ENCODE results near the gene SYCP2L. TPM values are rescaled to one million over a fixed set of nuclear protein-coding genes. Genes with fewer than 3 reads are reported as not detected.
"Not testable (repeated sequence)": the region's sequence is repeated elsewhere in the genome, so short reads cannot be mapped to it uniquely, and the experiment has no call there.

Gene SYCP2L
- polyA plus RNA-seq, 1 donor = 7.9 TPM

- DNase-seq = no peak
Observed at GRCh38 chr6:10877871-10878270, 9.0 kb upstream of the SYCP2L start.

- DNase-seq = no peak
Observed at GRCh38 chr6:10880366-10880765, 6.5 kb upstream of the SYCP2L start.

- DNase-seq = not testable (repeated sequence)
Observed at GRCh38 chr6:10882253-10882630, 4.6 kb upstream of the SYCP2L start.

GRCh38 chr6:10882657-10883171 lies 4.1 kb upstream of the SYCP2L start:
- DNase-seq = peak; percentile 21

GRCh38 chr6:10883312-10884244 lies 3.3 kb upstream of the SYCP2L start:
- DNase-seq = peak; percentile 17

GRCh38 chr6:10884245-10884972 lies 2.4 kb upstream of the SYCP2L start:
- peak; percentile 15 for DNase-seq

- DNase-seq = not testable (repeated sequence)
Observed at GRCh38 chr6:10886365-10886690, 524 bp upstream of the SYCP2L start.

GRCh38 chr6:10890151-10890550 lies 3.3 kb downstream of the SYCP2L start:
- DNase-seq = no peak

GRCh38 chr6:10891960-10892359 lies 5.1 kb downstream of the SYCP2L start:
- no peak for DNase-seq

GRCh38 chr6:10894958-10895357 lies 8.1 kb downstream of the SYCP2L start:
- no peak for DNase-seq

- no peak for DNase-seq
Observed at GRCh38 chr6:10896691-10897090, 9.8 kb downstream of the SYCP2L start.

- no peak for DNase-seq
Observed at GRCh38 chr6:10901770-10902169, 14.9 kb downstream of the SYCP2L start.

- DNase-seq = no peak
Observed at GRCh38 chr6:10904015-10904414, 17.2 kb downstream of the SYCP2L start.

- DNase-seq = no peak
Observed at GRCh38 chr6:10908228-10908627, 21.4 kb downstream of the SYCP2L start.

GRCh38 chr6:10919520-10919919 lies 32.7 kb downstream of the SYCP2L start:
- DNase-seq = not testable (repeated sequence)

- DNase-seq = no peak
Observed at GRCh38 chr6:10933126-10933525, 46.3 kb downstream of the SYCP2L start.

GRCh38 chr6:10939840-10940239 lies 53.0 kb downstream of the SYCP2L start:
- no peak for DNase-seq

- DNase-seq = no peak
Observed at GRCh38 chr6:10945845-10946244, 59.0 kb downstream of the SYCP2L start.

- no peak for DNase-seq
Observed at GRCh38 chr6:10947966-10948365, 61.1 kb downstream of the SYCP2L start.

- no peak for DNase-seq
Observed at GRCh38 chr6:10949579-10950490, 63.0 kb downstream of the SYCP2L start.

GRCh38 chr6:10951675-10952282 lies 64.9 kb downstream of the SYCP2L start:
- DNase-seq = peak; percentile 46

- peak; percentile 69 for DNase-seq
Observed at GRCh38 chr6:10954590-10955010, 67.7 kb downstream of the SYCP2L start.

Data from left kidney (tissue), 2 donors.